B cell (primary cell): ENCODE measurements around the gene SLC2A14. TPM values are rescaled to one million over a fixed set of nuclear protein-coding genes. Genes with fewer than 3 reads are reported as not detected.
A peak's percentile ranks its signal among the peaks of the same experiment; 100 is the strongest.
"Not testable (repeated sequence)": the region's sequence is repeated elsewhere in the genome, so short reads cannot be mapped to it uniquely, and the experiment has no call there.

Experiments used
- ATAC-seq: fragments of 200-7000 bp; cut with Tn5 transposase; one replicate; pipeline ENCODE4 v1.10.0; 2021; ENCODE audit warnings: low read depth, mild to moderate bottlenecking, moderate number of reproducible peaks, moderate library complexity
- CTCF ChIA-PET: fragments of 350-600 bp; sonication (Branson Sonifier 250); formaldehyde crosslinking; loops from one replicate; lab custom pipeline; 2021; ENCODE audit warnings: antibody characterized with exemption, inconsistent platforms; lab: Charles Lee
- POLR2A ChIA-PET: fragments of 350-600 bp; sonication (Branson Sonifier 250); formaldehyde crosslinking; loops from one replicate; lab custom pipeline; 2021; ENCODE audit warnings: antibody characterized with exemption; lab: Charles Lee
- DNase-seq: peaks from one replicate; pipeline ENCODE4 v3.0.0; 2013
- H2AFZ ChIP-seq: 2 replicates; pipeline ENCODE4 v1.6.1; 2012; ENCODE audit warnings: mild to moderate bottlenecking, low read depth, low read length; ENCODE audit not compliant: insufficient read depth, poor library complexity, severe bottlenecking
- H3K27ac ChIP-seq, 2 donors: 1 replicate in 1 of 2; 2 replicates in 1 of 2; pipeline ENCODE4 v1.5.1; 2012 to 2013; ENCODE audit warnings: low read length in 2 of 2, mild to moderate bottlenecking in 2 of 2, moderate library complexity in 1 of 2
- H3K27me3 ChIP-seq, 4 experiments: fragments of 200-600 bp in 1 of 4; sonication (generic) in 1 of 4; replicated peaks in 1 of 4; 1 replicate in 2 of 4; 2 replicates in 2 of 4; pipeline versions ENCODE4 v1.6.1 to v1.7.0; 2013 to 2016; ENCODE audit warnings: low read length in 3 of 4, mild to moderate bottlenecking in 2 of 4, mixed read lengths in 1 of 4, moderate library complexity in 1 of 4; ENCODE audit not compliant: insufficient read depth in 4 of 4, control insufficient read depth in 3 of 4; ENCODE audit errors: control extremely low read depth in 1 of 4
- H3K36me3 ChIP-seq, 2 experiments: replicated peaks in 1 of 2; 1 replicate in 1 of 2; 2 replicates in 1 of 2; pipeline versions ENCODE4 v1.6.1 to v1.7.1; 2013; ENCODE audit warnings: low read length in 1 of 2; ENCODE audit not compliant: insufficient read depth in 2 of 2, control insufficient read depth in 1 of 2; ENCODE audit errors: control extremely low read depth in 1 of 2, extremely low read depth in 1 of 2
- H3K4me1 ChIP-seq, 2 donors: fragments of 200-600 bp in 1 of 2; sonication (generic) in 1 of 2; 1 replicate in 1 of 2; 2 replicates in 1 of 2; pipeline versions ENCODE4 v1.5.1 to v1.6.1; 2013 to 2017; ENCODE audit warnings: low read length in 2 of 2; ENCODE audit not compliant: control insufficient read depth in 2 of 2, insufficient read depth in 2 of 2
- H3K4me2 ChIP-seq: replicated peaks from 2 replicates; pipeline ENCODE3; 2012; ENCODE audit warnings: mild to moderate bottlenecking, low read depth, low read length; ENCODE audit not compliant: poor library complexity, severe bottlenecking
- H3K4me3 ChIP-seq, 5 experiments: fragments of 200-600 bp in 1 of 5; sonication (generic) in 1 of 5; 1 replicate in 3 of 5; 2 replicates in 2 of 5; pipeline versions ENCODE4 v1.5.1 to v1.7.0; 2011 to 2016; ENCODE audit warnings: low read length in 4 of 5, mild to moderate bottlenecking in 4 of 5, low read depth in 2 of 5, control low read depth in 1 of 5, moderate library complexity in 1 of 5; ENCODE audit not compliant: insufficient read depth in 1 of 5; ENCODE audit errors: control extremely low read depth in 1 of 5, extremely low read depth in 1 of 5
- H3K79me2 ChIP-seq: fragments of 200-600 bp; sonication (generic); one replicate; pipeline ENCODE4 v1.6.0; 2016; ENCODE audit warnings: low read length; ENCODE audit not compliant: control insufficient read depth, insufficient read depth
- H3K9ac ChIP-seq: fragments of 200-600 bp; sonication (generic); 2 replicates; pipeline ENCODE4 v1.6.1; 2017; ENCODE audit warnings: mild to moderate bottlenecking, low read length, moderate library complexity
- H3K9me3 ChIP-seq, 3 donors: one replicate each; pipeline versions ENCODE4 v1.6.1 to v1.7.1; 2013; ENCODE audit warnings: low read length in 2 of 3; ENCODE audit not compliant: control insufficient read depth in 2 of 3, insufficient read depth in 1 of 3; ENCODE audit errors: control extremely low read depth in 1 of 3
- H4K20me1 ChIP-seq: 2 replicates; pipeline ENCODE4 v1.6.0; 2012; ENCODE audit warnings: mild to moderate bottlenecking, low read length; ENCODE audit not compliant: insufficient read depth, control insufficient read depth, poor library complexity, severe bottlenecking
- H3K27ac Mint-ChIP-seq: one replicate; pipeline ENCODE4 v1.8.0; 2021; ENCODE audit warnings: mixed read lengths
- H3K27me3 Mint-ChIP-seq: one replicate; pipeline ENCODE4 v1.8.0; 2021; ENCODE audit warnings: mixed read lengths
- H3K4me1 Mint-ChIP-seq: one replicate; pipeline ENCODE4 v1.8.0; 2021; ENCODE audit warnings: mixed read lengths
- H3K4me3 Mint-ChIP-seq: one replicate; pipeline ENCODE4 v1.8.0; 2021; ENCODE audit warnings: mixed read lengths
- H3K9me3 Mint-ChIP-seq: one replicate; pipeline ENCODE4 v1.8.0; 2022; ENCODE audit warnings: mixed read lengths; ENCODE audit not compliant: insufficient read depth
- CTCF ChIP-seq: fragments of 200-600 bp; IDR thresholded peaks from one replicate; pipeline ENCODE4 v1.8.0; 2022; ENCODE audit warnings: antibody characterized with exemption, mild to moderate bottlenecking
- EZH2 ChIP-seq: IDR thresholded peaks from 2 replicates; pipeline ENCODE4 v1.6.1; 2012; ENCODE audit warnings: borderline replicate concordance, low read depth, mild to moderate bottlenecking, moderate library complexity, low read length; ENCODE audit not compliant: insufficient read depth, poor library complexity, severe bottlenecking
- WGBS: methylation state at CpG from one replicate; pipeline ENCODE4 v1.1.5; 2013; ENCODE audit warnings: missing lambda C conversion rate; ENCODE audit not compliant: insufficient coverage; 5-methylcytosine and 5-hydroxymethylcytosine counted together
- intact Hi-C: fragments of 100-400 bp; cut with micrococcal nuclease; formaldehyde crosslinking; loops from one replicate; pipeline ENCODE4 v1.10.0; 2022
- polyA minus RNA-seq: library from RNA; depleted of rRNA, polyadenylated mRNA; stranded (reverse); fragments of >200 nt; gene quantifications from 2 replicates; pipeline ENCODE4 v1.2.3, GENCODE V29; 2012
- polyA plus RNA-seq: library from polyadenylated mRNA; depleted of rRNA; stranded (reverse); fragments of >200 nt; gene quantifications from 2 replicates; pipeline ENCODE4 v1.2.3, GENCODE V29; 2012
- total RNA-seq, 2 donors: library from RNA; stranded (reverse); fragments of 120-200 nt in 1 of 2; gene quantifications; 1 replicate in 1 of 2; 2 replicates in 1 of 2; pipeline versions ENCODE4 v1.2.3 to v1.2.4, GENCODE V29; 2013 to 2022

SLC2A14 gene
- total RNA-seq (4.0 and 4.7 TPM in 2 replicates), polyA plus RNA-seq (2.5 and 8.5 TPM in 2 replicates), polyA minus RNA-seq (3.2 TPM in 1 of 2 replicates, not detected in the other)
- 0.02 TPM for total RNA-seq (2013)

- Mint-ChIP-seq H3K9me3 (no peaks in the 10 kb centered on the region), H3K4me1 (no peaks in the 10 kb centered on the region), H3K27me3 (peaks cover 34% of the 10 kb centered on the region), H3K27ac (no peak within 1 kb of the TSS), H3K4me3 (no peak within 1 kb of the TSS)
- no peaks in the 10 kb centered on the region for H3K36me3 ChIP-seq
- no peaks in the 10 kb centered on the region for H4K20me1 ChIP-seq
- H3K4me1 ChIP-seq = peaks cover 5 to 10% of the 10 kb centered on the region in 2 donors
- peak within 1 kb of the TSS; percentile 28 for H3K4me2 ChIP-seq
- no peak within 1 kb of the TSS for H3K27ac ChIP-seq
- H2AFZ ChIP-seq = no peak within 1 kb of the TSS
- peaks cover 0 to 12% (median 0%) of the 10 kb centered on the region in 3 donors for H3K9me3 ChIP-seq
- H3K27me3 ChIP-seq = peaks cover 0 to 27% (median 17%) of the 10 kb centered on the region in 4 experiments
- 16% methylated on average over 63 of the region's 65 CpGs for WGBS
- intact Hi-C loops = no loop called here
- TF ChIP-seq EZH2 (no peak), CTCF (no peak)
- CTCF ChIA-PET = no interaction called here
- H3K9ac ChIP-seq = no peak within 1 kb of the TSS
- H3K79me2 ChIP-seq = no peaks in the 10 kb centered on the region
- ATAC-seq = no peak
- H3K4me3 ChIP-seq = no peak within 1 kb of the TSS
- POLR2A ChIA-PET = no interaction called here
- DNase-seq = peak; percentile 24
Measured at GRCh38 chr12:7872566-7873319, at the start of gene SLC2A14. SLC2A14 (minus strand) TSS chr12:7872915; CDS start chr12:7869880, 3,035 bp downstream.

GRCh38 chr12:7921181-7921580, 48.5 kb upstream of the SLC2A14 start:
- H3K4me3 ChIP-seq, H2AFZ ChIP-seq, H3K4me1 Mint-ChIP-seq, H3K79me2 ChIP-seq, H3K4me1 ChIP-seq, H3K4me2 ChIP-seq, H3K9me3 Mint-ChIP-seq, H3K4me3 Mint-ChIP-seq, H3K27ac Mint-ChIP-seq, ATAC-seq, H3K9ac ChIP-seq, H3K27ac ChIP-seq, POLR2A ChIA-PET, intact Hi-C loops, H3K9me3 ChIP-seq, H3K27me3 ChIP-seq, H3K27me3 Mint-ChIP-seq: not testable (repeated sequence)
- 100% methylated on average over 2 of the region's 12 CpGs for WGBS
- peaks cover 3 to 87% of the 10 kb centered on the region in 2 experiments for H3K36me3 ChIP-seq
- CTCF ChIA-PET = interaction anchor here (1.2 kb wide), 1 partner anchor 11 kb away, joined by 5 read pairs; no protein-coding TSS in a partner anchor
- peak; percentile 24 for DNase-seq
- peaks cover 34% of the 10 kb centered on the region for H4K20me1 ChIP-seq

GRCh38 chr12:7918268-7918590, 45.5 kb upstream of the SLC2A14 start:
- H3K36me3 ChIP-seq = peaks cover 3 to 64% of the 10 kb centered on the region in 2 experiments
- H2AFZ ChIP-seq, H3K4me3 ChIP-seq, H3K4me1 ChIP-seq, H3K27ac ChIP-seq, H3K9ac ChIP-seq, H3K27ac Mint-ChIP-seq, intact Hi-C loops, H3K9me3 ChIP-seq, ATAC-seq, H3K27me3 Mint-ChIP-seq, H3K4me3 Mint-ChIP-seq, H3K4me2 ChIP-seq, H3K79me2 ChIP-seq, H3K9me3 Mint-ChIP-seq, H3K4me1 Mint-ChIP-seq, DNase-seq, H3K27me3 ChIP-seq: not testable (repeated sequence)
- WGBS = 94% methylated on average over 3 of the region's 7 CpGs
- H4K20me1 ChIP-seq = peaks cover 33% of the 10 kb centered on the region
- CTCF ChIA-PET = interaction anchor here (0.9 to 1.5 kb wide), 3 partner anchors 15 to 77 kb away, joined by 4 to 5 read pairs (median 5); no protein-coding TSS in a partner anchor
- POLR2A ChIA-PET = interaction anchor here (0.7 kb wide), 1 partner anchor 109 kb away, joined by 4 read pairs; no protein-coding TSS in a partner anchor
